ENCODE results near the gene TAOK3. TPM values are rescaled to one million over a fixed set of nuclear protein-coding genes. Genes with fewer than 3 reads are reported as not detected.

Gene TAOK3
- total and polyA plus RNA-seq, 9 of the 15 experiments (the other 6 are each of a cell fraction or from before 2014, with no cell fraction given) = 24.3 to 83.5 (median 47.1) TPM

GRCh38 chr12:118271183-118271582, 101.5 kb downstream of the TAOK3 start:
- Histone ChIP-seq H3K27me3 (ENCODE audit: control insufficient read depth in 2 of 2, insufficient read depth in 2 of 2, low read length in 2 of 2) (no peaks in the 10 kb centered on the region), H3K9ac (ENCODE audit: insufficient read depth in 1 of 2, low read depth in 2 of 2, low read length in 2 of 2) (no peak overlapping the region), H3K4me2 (ENCODE audit: insufficient read depth, low read length) (no peak overlapping the region), H3K9me3 (replicated peaks; ENCODE audit: control insufficient read depth, insufficient read depth, low read depth, low read length) (no peaks in the 10 kb centered on the region), H3K4me1 (replicated peaks in 1 of 2; ENCODE audit: control insufficient read depth in 2 of 2, insufficient read depth in 2 of 2, low read length in 2 of 2) (no peaks in the 10 kb centered on the region), H2AFZ (ENCODE audit: low read depth, low read length) (no peak overlapping the region), H3K9me1 (ENCODE audit: control insufficient read depth, insufficient read depth, low read length) (no peaks in the 10 kb centered on the region), H3K79me2 (ENCODE audit: control insufficient read depth, insufficient read depth, low read length) (peaks cover 3% of the 10 kb centered on the region; the same call in 2 of the 3 replicates), H4K20me1 (replicated peaks; ENCODE audit: control insufficient read depth, insufficient read depth, low read length) (no peaks in the 10 kb centered on the region), H3K36me3 (ENCODE audit: control insufficient read depth, insufficient read depth, low read length) (peaks cover 3% of the 10 kb centered on the region; the same call in 1 of the 3 replicates), H3K27ac (ENCODE audit: extremely low read depth, low read depth, low read length) (no peak overlapping the region), H3K4me3 (no peak overlapping the region)
- intact Hi-C loops (cut with micrococcal nuclease) (no loop called here), in situ Hi-C loops (cut with MboI) (no loop called here)
- POLR2A ChIA-PET = interaction anchor here (0.6 kb wide), 2 partner anchors 52 to 140 kb away, joined by 3 read pairs; no protein-coding TSS in a partner anchor
- WGBS (ENCODE audit: insufficient coverage, low coverage, missing lambda C conversion rate) = 95% methylated on average over 3 of the region's 3 CpGs
- no peak for TF ChIP-seq PHB2 (IDR thresholded peaks at IDR 0.05; ENCODE audit: low read depth)
- no peak for TF ChIP-seq MLLT1 (IDR thresholded peaks at IDR 0.05)
- TF ChIP-seq RFX7 (CRISPR knock-in tag; IDR thresholded peaks at IDR 0.05) = no peak
- TF ChIP-seq USF1 (CRISPR knock-in tag; IDR thresholded peaks at IDR 0.05) = no peak
- no peak for TF ChIP-seq POLR3G (IDR thresholded peaks at IDR 0.05; ENCODE audit: extremely low read depth, insufficient read length, insufficient replicate concordance)
- TF ChIP-seq TCF7 (IDR thresholded peaks at IDR 0.05; ENCODE audit: borderline replicate concordance) = no peak
- TF ChIP-seq ZNF184 (CRISPR knock-in tag; IDR thresholded peaks at IDR 0.05) = no peak
- TF ChIP-seq HMG20B (CRISPR knock-in tag; IDR thresholded peaks at IDR 0.05) = no peak
- no peak for TF ChIP-seq E2F5 (CRISPR knock-in tag; IDR thresholded peaks at IDR 0.05)
- TF ChIP-seq JUNB (CRISPR knock-in tag; conservative IDR thresholded peaks at IDR 0.05) = no peak
- no peak for TF ChIP-seq ESRRA (IDR thresholded peaks at IDR 0.05; ENCODE audit: borderline replicate concordance, low read depth)
- TF ChIP-seq DLX4 (CRISPR knock-in tag; IDR thresholded peaks at IDR 0.05) = no peak
- TF ChIP-seq SMAD1 (IDR thresholded peaks at IDR 0.05; ENCODE audit: low read depth, low read length, partially characterized antibody) = no peak
- TF ChIP-seq ZNF224 (CRISPR knock-in tag; IDR thresholded peaks at IDR 0.05) = no peak
- TF ChIP-seq PHF21A (IDR thresholded peaks at IDR 0.05; ENCODE audit: borderline replicate concordance, low read depth) = no peak
- no peak for TF ChIP-seq CREBBP (IDR thresholded peaks at IDR 0.05; ENCODE audit: low read depth, low read length)
- TF ChIP-seq CHD4 (IDR thresholded peaks at IDR 0.05; ENCODE audit: insufficient read depth, insufficient replicate concordance, low read depth, low read length, poor library complexity, severe bottlenecking) = no peak
- TF ChIP-seq SMARCB1 (IDR thresholded peaks at IDR 0.05; ENCODE audit: insufficient read length, low read depth) = no peak
- TF ChIP-seq ARID1B (IDR thresholded peaks at IDR 0.05) = no peak
- ATAC-seq = no peak
- no peak for FAIRE-seq
- no TSS peak for BruUV-seq (replicated peaks)
- CTCF ChIA-PET (ENCODE audit: low intra/inter-chr PET ratio) = no interaction called here
- no peak for DNase-seq (ENCODE audit: extremely low read depth in 1 of 4, low spot score in 3 of 4)

All from K562 (cell line).